ENCODE results near the gene NPIPB8. TPM values are rescaled to one million over a fixed set of nuclear protein-coding genes. Genes with fewer than 3 reads are reported as not detected.
"Not testable (repeated sequence)": the region's sequence is repeated elsewhere in the genome, so short reads cannot be mapped to it uniquely, and the experiment has no call there.

NPIPB8 gene
- total and polyA plus RNA-seq, 2 donors (not counting 3 experiments of a cell fraction or from before 2014, with no cell fraction given) = 0.11 TPM; not detected in 1

DNA sequence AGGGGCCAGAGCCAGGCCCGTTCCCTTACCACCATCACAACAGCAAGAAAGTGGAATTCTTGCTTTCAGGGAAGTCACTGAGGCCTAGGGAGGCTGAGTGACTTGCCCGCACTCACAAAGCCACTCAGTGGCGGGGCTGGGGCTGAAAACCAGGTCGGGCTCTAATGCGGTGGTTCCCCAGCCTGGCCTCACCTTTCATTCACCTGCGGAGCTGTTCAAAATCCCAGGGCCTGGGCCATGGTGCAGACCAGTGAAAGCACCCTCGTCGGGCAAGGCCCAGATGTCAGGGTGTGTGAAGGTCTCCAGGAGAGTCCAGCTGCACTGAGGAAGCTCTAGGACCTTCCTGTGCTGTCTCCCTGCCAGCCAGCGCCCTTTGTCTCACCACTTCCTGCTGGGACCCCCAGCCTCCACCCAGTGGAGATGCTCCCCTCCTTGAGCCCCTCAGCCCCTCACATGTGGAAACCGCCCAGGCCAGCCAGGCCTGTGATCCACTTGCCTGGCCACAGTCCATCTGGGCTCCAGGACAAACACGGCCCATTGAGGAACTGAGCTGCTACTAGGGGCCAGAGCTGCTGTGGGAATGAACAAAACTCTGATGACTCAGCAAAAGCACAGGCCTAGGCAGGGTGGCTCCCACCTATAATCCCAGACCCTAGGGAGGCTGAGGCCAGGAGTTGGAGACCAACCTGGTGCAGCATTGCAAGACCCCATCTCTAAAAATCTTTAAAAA is 28.8 kb upstream of the NPIPB8 start:
- H2AFZ ChIP-seq (ENCODE audit: low read depth, low read length); CTCF ChIA-PET; H3K27ac ChIP-seq (ENCODE audit: insufficient read depth, low read depth, low read length); BruUV-seq (replicated peaks); H3K9me3 ChIP-seq (replicated peaks; ENCODE audit: control insufficient read depth, insufficient read depth, low read length); dilution Hi-C loops (cut with MboI; ENCODE audit: extremely low pct_ligation_motif_present, low sequenced_read_pairs); FAIRE-seq; H3K4me3 ChIP-seq (replicated peaks in 1 of 3; ENCODE audit: insufficient read depth in 1 of 3, low read depth in 1 of 3, low read length in 3 of 3); POLR2A ChIA-PET; H3K27me3 ChIP-seq (ENCODE audit: control insufficient read depth in 2 of 2, insufficient read depth in 2 of 2, low read length in 2 of 2); H3K79me2 ChIP-seq (ENCODE audit: control insufficient read depth, insufficient read depth, low read length); H3K4me1 ChIP-seq (ENCODE audit: control insufficient read depth, extremely low read depth, insufficient read depth, low read length); intact Hi-C loops (cut with micrococcal nuclease); H3K9ac ChIP-seq (replicated peaks; ENCODE audit: extremely low read depth, insufficient read depth, low read length); H3K36me3 ChIP-seq (ENCODE audit: control insufficient read depth in 2 of 2, extremely low read depth in 1 of 2, insufficient read depth in 2 of 2, low read length in 2 of 2); H3K9me1 ChIP-seq (replicated peaks; ENCODE audit: control insufficient read depth, extremely low read depth, insufficient read depth, low read length); H3K4me2 ChIP-seq (ENCODE audit: insufficient read depth, low read length); DNase-seq (ENCODE audit: low read depth, low spot score); H4K20me1 ChIP-seq (replicated peaks; ENCODE audit: control insufficient read depth, extremely low read depth, insufficient read depth, low read length): not testable (repeated sequence)

DNA sequence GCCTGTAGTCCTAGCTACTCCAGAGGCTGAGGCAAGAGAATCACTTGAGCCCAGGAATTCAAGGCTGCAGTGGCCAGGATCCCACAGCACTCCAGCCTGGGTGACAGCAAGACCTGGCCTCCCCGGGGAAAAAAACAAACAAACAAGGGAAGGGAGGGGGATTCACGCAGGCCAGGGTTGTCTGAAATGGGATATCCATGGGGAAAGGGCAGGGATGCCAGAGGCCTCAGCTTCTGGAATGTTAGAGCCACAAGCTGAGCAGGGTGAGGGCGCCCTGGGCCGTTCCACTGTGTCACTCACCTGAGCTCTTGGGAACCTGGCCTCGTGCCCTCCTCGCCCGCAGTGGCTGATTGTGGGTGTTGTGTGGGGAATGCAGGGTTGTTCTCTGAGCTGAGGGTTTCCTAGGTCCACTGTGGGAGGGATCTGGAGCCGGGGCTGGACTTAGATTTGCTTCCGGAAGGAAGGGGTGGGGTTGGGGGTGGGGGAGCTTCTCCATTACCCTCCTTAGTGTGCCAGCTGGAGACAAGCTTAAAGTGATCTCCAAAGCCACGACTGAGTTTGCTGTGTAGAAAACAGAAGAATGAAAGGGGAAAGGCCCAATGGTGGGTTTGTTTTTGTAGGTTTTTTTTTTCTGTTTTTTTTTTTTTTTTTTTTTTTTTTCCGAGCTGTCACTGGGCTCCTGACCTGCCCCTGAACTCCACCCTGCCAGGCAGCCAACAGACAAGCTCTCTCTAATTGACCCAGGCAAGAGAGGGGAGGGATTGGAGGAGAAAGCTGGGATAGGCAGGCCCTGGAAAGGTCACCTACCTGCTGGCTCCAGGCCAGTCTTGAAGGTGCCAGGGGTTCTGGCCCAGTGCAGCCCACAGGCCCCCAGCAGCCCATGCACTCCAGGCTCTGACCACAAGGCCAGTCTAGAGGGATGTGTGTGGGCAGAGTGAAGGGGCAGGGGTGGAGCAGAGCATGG is 28.0 kb upstream of the NPIPB8 start, which contains the start of gene SULT1A1:
SULT1A1 (minus strand) TSS at position 414 of the 964 bp plus-strand sequence. CDS start 1,189 bp downstream, outside the sequence.
- H3K36me3 ChIP-seq (ENCODE audit: control insufficient read depth in 2 of 2, extremely low read depth in 1 of 2, insufficient read depth in 2 of 2, low read length in 2 of 2) = no peaks in the 10 kb centered on the region
- H2AFZ ChIP-seq (ENCODE audit: low read depth, low read length) = peak within 1 kb of the TSS; percentile 64
- intact Hi-C loops (cut with micrococcal nuclease) (no loop called here), dilution Hi-C loops (cut with MboI; ENCODE audit: extremely low pct_ligation_motif_present, low sequenced_read_pairs) (no loop called here)
- H3K27ac ChIP-seq (ENCODE audit: insufficient read depth, low read depth, low read length) = no peak within 1 kb of the TSS
- no peak within 1 kb of the TSS for H3K4me3 ChIP-seq (replicated peaks in 1 of 3; ENCODE audit: insufficient read depth in 1 of 3, low read depth in 1 of 3, low read length in 3 of 3)
- TF ChIP-seq FOS (IDR thresholded peaks at IDR 0.05; ENCODE audit: borderline replicate concordance, insufficient read depth, low read length) = no peak
- no peak for TF ChIP-seq CTCF (IDR thresholded peaks at IDR 0.05; ENCODE audit: extremely low read depth in 1 of 2, insufficient read depth in 1 of 2, low read depth in 1 of 2, low read length in 2 of 2)
- TF ChIP-seq JUN (IDR thresholded peaks at IDR 0.05; ENCODE audit: borderline replicate concordance, insufficient read depth, insufficient read length, low read depth) = no peak
- TF ChIP-seq, protein P1, sequence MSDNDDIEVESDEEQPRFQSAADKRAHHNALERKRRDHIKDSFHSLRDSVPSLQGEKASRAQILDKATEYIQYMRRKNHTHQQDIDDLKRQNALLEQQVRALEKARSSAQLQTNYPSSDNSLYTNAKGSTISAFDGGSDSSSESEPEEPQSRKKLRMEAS (IDR thresholded peaks at IDR 0.05; ENCODE audit: insufficient read depth, insufficient read length) = no peak
- no peak for TF ChIP-seq EZH2 (IDR thresholded peaks at IDR 0.05; ENCODE audit: borderline replicate concordance, low read depth, low read length, severe bottlenecking)
- TF ChIP-seq POLR2AphosphoS5 (IDR thresholded peaks at IDR 0.05; ENCODE audit: insufficient read depth, low read depth, low read length) = no peak
- no peaks in the 10 kb centered on the region for H3K9me3 ChIP-seq (replicated peaks; ENCODE audit: control insufficient read depth, insufficient read depth, low read length)
- no TSS peak for BruUV-seq (replicated peaks)
- no peaks in the 10 kb centered on the region for H4K20me1 ChIP-seq (replicated peaks; ENCODE audit: control insufficient read depth, extremely low read depth, insufficient read depth, low read length)
- no peaks in the 10 kb centered on the region for H3K9me1 ChIP-seq (replicated peaks; ENCODE audit: control insufficient read depth, extremely low read depth, insufficient read depth, low read length)
- no peaks in the 10 kb centered on the region for H3K79me2 ChIP-seq (ENCODE audit: control insufficient read depth, insufficient read depth, low read length)
- H3K4me1 ChIP-seq (ENCODE audit: control insufficient read depth, extremely low read depth, insufficient read depth, low read length) = no peaks in the 10 kb centered on the region
- H3K9ac ChIP-seq (replicated peaks; ENCODE audit: extremely low read depth, insufficient read depth, low read length) = no peak within 1 kb of the TSS
- POLR2A ChIA-PET = no interaction called here
- DNase-seq (ENCODE audit: low read depth, low spot score) (no peak), FAIRE-seq (no peak)
- CTCF ChIA-PET = no interaction called here
- H3K27me3 ChIP-seq (ENCODE audit: control insufficient read depth in 2 of 2, insufficient read depth in 2 of 2, low read length in 2 of 2) = no peaks in the 10 kb centered on the region
- H3K4me2 ChIP-seq (ENCODE audit: insufficient read depth, low read length) = no peak within 1 kb of the TSS
